ENCODE data around the gene TTC23.
A peak's percentile ranks its signal among the peaks of the same experiment; 100 is the strongest.

The TTC23 gene

GRCh38 chr15:99249270-99249841 is at the start of gene TTC23:
Gene TTC23 (minus strand): TSS chr15:99249581. CDS start chr15:99228712, 20,869 bp downstream.
- DNase-seq, result no peak

GRCh38 chr15:99296386-99296785 is 47.0 kb upstream of the TTC23 start:
- no peak for DNase-seq

- no peak for DNase-seq
These were observed 46.5 kb upstream of the TTC23 start for GRCh38 chr15:99295840-99296239.

GRCh38 chr15:99291643-99292042 is 42.3 kb upstream of the TTC23 start:
- DNase-seq, result no peak

- no peak for DNase-seq
These were observed 34.3 kb upstream of the TTC23 start for GRCh38 chr15:99283717-99284116.

GRCh38 chr15:99282586-99282985 is 33.2 kb upstream of the TTC23 start:
- DNase-seq, result no peak

GRCh38 chr15:99282121-99282520 is 32.7 kb upstream of the TTC23 start:
- DNase-seq, result no peak

GRCh38 chr15:99279827-99280226 is 30.4 kb upstream of the TTC23 start:
- DNase-seq, result no peak

- no peak for DNase-seq
These were observed 29.9 kb upstream of the TTC23 start for GRCh38 chr15:99279290-99279689.

- DNase-seq, result no peak
These were observed 26.2 kb upstream of the TTC23 start for GRCh38 chr15:99275525-99276128.

GRCh38 chr15:99275061-99275460 is 25.7 kb upstream of the TTC23 start:
- DNase-seq, result no peak

- no peak for DNase-seq
These were observed 24.4 kb upstream of the TTC23 start for GRCh38 chr15:99273801-99274200.

- no peak for DNase-seq
These were observed 19.1 kb upstream of the TTC23 start for GRCh38 chr15:99268431-99268830.

GRCh38 chr15:99267957-99268356 is 18.6 kb upstream of the TTC23 start:
- DNase-seq, result no peak

GRCh38 chr15:99265541-99266070 is 16.2 kb upstream of the TTC23 start:
- DNase-seq, result no peak

GRCh38 chr15:99264125-99264524 is 14.7 kb upstream of the TTC23 start:
- DNase-seq, result no peak

- no peak for DNase-seq
These were observed 7.8 kb upstream of the TTC23 start for GRCh38 chr15:99257107-99257750.

GRCh38 chr15:99253381-99254090 is 4.2 kb upstream of the TTC23 start:
- DNase-seq, result no peak

GRCh38 chr15:99252326-99252725 is 2.9 kb upstream of the TTC23 start:
- no peak for DNase-seq

GRCh38 chr15:99250857-99251841 is 1.8 kb upstream of the TTC23 start, which contains the start of gene LRRC28:
Gene LRRC28 (plus strand): TSS chr15:99251481. CDS start chr15:99255958, 4,477 bp downstream.
- DNase-seq, result peak; percentile 71

GRCh38 chr15:99250494-99250856 is 1.1 kb upstream of the TTC23 start:
- no peak for DNase-seq

- DNase-seq, result no peak
These were observed 620 bp upstream of the TTC23 start for GRCh38 chr15:99250001-99250400.
